ENCODE data around the gene SLC38A5.

- TF ChIP-seq, protein P1, sequence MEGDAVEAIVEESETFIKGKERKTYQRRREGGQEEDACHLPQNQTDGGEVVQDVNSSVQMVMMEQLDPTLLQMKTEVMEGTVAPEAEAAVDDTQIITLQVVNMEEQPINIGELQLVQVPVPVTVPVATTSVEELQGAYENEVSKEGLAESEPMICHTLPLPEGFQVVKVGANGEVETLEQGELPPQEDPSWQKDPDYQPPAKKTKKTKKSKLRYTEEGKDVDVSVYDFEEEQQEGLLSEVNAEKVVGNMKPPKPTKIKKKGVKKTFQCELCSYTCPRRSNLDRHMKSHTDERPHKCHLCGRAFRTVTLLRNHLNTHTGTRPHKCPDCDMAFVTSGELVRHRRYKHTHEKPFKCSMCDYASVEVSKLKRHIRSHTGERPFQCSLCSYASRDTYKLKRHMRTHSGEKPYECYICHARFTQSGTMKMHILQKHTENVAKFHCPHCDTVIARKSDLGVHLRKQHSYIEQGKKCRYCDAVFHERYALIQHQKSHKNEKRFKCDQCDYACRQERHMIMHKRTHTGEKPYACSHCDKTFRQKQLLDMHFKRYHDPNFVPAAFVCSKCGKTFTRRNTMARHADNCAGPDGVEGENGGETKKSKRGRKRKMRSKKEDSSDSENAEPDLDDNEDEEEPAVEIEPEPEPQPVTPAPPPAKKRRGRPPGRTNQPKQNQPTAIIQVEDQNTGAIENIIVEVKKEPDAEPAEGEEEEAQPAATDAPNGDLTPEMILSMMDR (IDR thresholded peaks at IDR 0.05; ENCODE audit: insufficient read depth, low read length, poor library complexity, severe bottlenecking): no peak
- no peak for TF ChIP-seq EZH2phosphoT487 (conservative IDR thresholded peaks at IDR 0.05; ENCODE audit: low read length)
These were observed 8.1 kb upstream of the SLC38A5 start for GRCh38 chrX:48477960-48478755.
